Brain pericyte (primary cell): ENCODE results near the gene IGSF22.
"Not testable (repeated sequence)": the region's sequence is repeated elsewhere in the genome, so short reads cannot be mapped to it uniquely, and the experiment has no call there.

Experiments
- DNase-seq: peaks from one replicate; pipeline ENCODE4 v3.0.0-alpha.2; 2012; ENCODE audit warnings: low read depth, low spot score

The IGSF22 gene

DNA sequence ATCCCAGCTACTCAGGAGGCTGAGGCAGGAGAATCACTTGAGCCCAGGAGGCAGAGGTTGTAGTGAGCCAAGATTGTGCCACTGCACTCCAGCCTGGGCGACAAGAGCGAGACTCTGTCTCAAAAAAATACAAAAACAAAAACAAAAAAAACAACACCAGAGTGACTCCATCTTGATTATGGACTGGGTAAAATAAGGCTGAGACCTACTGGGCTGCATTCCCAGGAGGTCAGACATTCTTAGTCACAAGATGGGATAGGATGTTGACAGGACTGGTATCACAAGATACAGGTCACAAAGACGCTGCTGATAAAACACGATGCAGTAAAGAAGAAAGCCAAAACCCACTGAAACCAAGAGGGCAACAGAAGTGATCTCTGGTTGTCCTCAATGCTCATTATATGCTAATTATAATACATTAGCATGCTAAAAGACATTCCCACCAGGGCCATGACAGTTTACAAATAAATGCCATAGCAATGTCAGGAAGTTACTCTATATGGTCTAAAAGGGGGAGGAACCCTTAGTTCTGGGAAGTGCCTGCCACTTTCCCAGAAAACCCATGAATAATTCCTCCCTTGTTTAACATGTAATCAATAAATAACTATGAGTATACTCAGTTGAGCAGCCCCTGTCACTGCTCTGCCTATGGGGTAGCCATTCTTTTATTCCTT is 34.4 kb downstream of the IGSF22 start:
- not testable (repeated sequence) for DNase-seq

DNA sequence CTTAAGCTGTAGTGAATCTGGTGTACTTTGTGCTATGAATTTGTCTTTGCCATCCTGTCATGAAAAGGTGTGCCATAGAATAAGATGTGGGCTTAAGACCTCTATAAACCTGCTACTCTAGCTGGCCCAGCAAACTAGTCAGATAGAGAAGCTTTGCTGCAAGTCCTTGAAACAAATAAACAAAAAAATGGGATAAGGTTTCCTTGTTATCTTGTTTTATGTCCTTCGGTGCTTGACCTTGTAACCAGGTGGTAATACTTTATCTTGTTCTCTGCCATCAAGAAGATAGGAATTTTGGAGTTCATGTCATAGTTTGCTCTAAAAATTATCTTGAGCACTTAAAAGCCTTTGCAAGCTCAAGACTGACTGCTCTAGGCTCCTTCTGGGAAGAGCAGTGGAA is 41.7 kb downstream of the IGSF22 start:
- DNase-seq, result no peak

DNA sequence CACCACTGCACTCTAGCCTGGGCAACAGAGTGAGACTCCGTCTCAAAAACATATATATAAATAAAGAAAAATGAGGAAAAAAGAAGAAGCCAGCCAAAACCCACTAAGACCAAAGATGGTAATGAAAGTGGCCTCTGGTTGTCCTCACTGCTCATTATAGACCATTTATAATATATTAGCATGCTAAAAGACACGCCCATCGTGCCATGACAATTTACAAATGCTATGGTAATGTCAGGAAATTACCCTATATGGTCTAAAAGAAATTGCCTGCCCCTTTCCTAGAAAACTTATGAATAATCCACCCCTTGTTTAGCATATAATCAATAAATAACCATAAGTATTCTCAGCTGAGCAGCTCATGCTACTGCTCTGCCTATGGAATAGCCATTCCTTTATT is 43.5 kb downstream of the IGSF22 start:
- DNase-seq, result no peak

DNA sequence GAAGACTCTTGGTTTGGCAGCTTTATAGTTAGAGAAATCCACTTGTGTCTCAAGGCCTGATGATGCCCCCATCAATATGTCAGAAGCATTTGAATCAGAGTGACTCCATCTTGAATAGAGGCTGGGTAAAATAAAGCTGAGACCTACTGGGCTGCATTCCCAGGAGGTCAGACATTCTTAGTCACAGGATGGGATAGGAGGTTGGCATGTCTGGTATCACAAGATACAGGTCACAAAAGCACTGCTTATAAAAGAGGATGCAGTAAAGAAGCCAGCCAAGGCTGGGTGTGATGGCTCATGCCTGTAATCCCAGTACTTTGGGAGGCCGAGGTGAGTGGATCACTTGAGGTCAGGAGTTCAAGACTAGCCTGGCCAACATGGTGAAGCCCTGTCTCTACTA is 44.0 kb downstream of the IGSF22 start:
- DNase-seq, result not testable (repeated sequence)

DNA sequence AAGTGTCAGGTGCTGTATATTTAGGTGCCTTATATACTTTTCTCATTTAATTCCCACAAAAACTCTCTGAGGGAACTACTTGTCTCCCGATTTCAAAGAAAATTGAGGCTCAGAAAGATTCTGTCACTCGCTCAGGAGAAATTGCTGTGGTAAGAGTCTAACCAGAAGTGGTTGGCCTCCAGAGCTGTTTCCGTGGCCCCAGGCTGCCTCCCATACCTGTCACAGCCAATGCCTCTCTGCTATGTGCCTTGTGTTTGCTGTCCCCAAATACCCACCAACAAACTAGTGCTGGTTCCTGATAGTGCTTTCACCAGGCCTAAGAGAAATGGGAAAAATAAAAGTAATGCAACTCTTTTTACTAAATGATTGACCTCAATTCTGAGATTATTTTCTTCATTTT is 48.4 kb downstream of the IGSF22 start:
- DNase-seq, result no peak

DNA sequence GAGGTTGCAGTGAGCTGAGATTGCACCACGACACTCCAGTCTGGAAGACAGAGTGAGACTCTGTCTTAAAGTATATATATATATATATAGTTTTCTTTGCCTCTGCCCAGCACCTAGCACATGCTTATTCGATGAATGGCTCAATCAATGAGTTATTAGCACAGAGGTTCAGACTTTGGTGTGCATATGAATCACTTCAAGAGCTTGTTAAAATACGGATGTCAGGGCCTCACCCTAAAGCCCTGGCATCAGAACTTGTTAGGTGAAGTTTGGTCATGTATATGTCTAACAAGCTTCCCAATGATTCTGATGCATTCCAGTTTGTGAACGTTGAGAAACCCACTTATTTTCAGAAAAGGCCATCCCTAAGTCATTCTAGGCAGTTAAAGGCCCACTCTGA is 49.2 kb downstream of the IGSF22 start:
- DNase-seq, result no peak

DNA sequence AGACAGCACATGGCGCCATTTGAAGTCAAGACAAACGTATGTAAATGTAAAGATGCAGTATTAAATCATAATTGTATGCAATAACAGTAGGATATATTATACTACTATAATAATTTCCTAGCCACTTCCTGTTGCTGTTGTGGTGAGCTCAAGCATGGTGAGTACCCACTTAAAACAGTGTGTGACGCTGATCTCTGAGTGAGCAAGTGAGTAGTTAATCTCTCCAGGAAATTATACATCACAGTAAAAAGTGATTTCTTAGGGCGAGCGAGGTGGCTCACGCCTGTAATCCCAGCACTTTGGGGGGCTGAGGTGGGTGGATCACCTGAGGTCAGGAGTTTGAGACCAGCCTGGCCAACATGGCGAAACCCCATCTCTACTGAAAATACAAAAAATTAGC is 53.8 kb downstream of the IGSF22 start:
- DNase-seq, result not testable (repeated sequence)

DNA sequence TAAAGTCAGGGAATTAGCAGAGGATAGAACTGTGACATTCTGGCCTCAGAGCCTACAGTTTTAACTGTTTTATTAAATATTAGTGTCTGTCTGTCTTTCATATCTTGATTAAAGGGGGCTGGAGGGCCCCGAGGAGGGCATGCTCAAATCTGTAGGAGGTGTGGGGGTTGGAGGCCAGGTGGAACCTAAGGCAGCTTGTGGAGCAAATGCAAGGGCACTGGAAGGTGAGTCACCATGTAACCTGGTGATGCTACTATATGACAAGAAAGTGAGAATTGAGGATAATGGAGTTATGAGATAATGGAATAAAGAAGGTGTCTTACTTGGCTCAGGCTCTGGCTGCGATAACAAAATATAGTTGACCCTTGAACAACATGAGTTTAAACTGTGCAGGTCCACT is 54.7 kb downstream of the IGSF22 start:
- no peak for DNase-seq

DNA sequence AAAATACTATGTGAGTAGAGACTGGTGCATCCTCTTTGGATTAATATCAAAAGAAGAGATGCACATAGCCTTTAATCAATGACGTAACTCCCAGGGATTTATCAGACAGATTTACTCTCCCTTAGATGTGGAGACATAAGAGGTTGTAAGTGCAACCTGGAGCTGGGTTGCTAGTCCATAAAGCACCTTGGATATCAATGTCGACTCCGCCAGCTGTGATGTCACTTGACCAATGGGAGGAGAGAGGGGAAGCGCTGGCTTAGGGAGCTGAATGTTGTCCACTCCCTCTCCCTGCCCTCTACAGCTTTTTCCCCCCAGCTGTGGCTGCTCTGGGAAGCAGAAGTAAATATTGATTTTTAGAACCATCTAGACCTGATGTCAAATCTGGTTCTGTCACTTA is 56.3 kb downstream of the IGSF22 start:
- DNase-seq, result no peak

DNA sequence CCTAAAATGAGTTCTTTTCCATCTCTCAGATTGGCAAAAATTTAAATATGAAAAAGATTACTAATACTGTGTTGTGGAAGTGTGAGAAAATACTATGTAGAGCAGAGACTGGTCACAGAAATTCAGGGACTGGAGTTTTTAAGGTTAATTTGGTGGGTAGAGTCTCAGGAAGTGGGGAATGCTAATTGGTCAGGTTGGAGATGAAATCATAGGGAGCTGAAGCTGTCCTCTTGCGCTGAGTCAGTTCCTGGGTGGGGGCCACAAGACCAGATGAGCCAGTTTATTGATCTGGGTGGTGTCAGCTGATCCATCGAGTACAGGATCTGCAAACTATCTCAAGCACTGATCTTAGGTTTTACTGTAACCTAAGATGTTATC is 56.8 kb downstream of the IGSF22 start:
- no peak for DNase-seq

DNA sequence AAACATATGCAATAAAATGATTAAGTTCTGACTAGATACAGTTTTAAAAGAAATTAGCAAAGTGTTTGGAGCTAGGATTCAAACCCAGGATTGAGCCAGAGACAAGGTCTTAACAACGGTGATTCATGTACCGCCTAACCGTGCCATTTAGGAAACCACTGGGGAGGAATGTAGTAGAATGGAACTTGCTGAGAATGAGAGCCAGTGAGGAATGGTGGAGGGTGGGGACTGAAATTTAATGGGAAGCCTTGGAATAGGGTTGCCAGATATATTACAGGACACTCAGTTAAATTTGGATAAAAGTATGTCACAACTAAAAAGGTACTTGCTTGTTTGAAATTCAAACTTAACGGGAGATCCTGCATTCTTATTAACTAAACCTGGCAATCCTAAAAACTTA is 57.9 kb downstream of the IGSF22 start:
- DNase-seq, result no peak

DNA sequence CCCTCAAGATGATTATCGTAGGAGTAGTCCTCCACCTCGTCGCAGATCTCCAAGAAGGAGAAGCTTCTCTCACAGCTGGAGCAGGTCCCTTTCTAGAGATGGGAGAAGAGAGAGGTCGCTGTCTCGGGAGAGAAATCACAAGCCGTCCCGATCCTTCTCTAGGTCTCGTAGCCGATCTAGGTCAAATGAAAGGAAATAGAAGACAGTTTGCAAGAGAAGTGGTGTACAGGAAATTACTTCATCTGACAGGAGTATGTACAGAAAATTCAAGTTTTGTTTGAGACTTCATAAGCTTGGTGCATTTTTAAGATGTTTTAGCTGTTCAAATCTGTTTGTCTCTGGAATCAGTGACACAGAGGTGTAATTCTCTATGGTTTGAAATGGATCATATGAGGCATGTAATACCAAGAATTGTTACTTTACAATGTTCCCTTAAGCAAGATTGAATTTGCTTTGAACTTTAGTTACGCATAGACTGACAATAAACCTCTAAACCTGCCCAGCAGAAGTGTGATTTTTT is 60.6 kb downstream of the IGSF22 start:
- DNase-seq, result not testable (repeated sequence)

DNA sequence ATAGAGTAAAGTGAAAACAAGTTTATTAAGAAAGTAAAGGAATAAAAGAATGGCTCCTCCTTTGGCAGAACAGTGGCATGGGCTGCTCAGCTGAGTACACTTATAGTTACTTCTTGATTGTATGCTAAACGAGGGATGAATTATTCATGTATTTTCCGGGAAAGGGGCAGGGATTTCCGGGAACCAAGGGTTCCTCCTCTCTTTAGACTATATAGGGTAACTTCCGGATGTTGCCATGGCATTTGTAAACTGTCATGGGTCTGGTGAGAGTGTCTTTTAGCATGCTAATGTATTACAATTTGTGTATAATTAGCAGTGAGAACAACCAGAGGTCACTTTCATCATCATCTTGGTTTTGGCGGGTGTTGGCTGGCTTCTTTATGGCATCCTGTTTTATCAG is 68.3 kb downstream of the IGSF22 start:
- no peak for DNase-seq
